Heart left ventricle (tissue), 16 donors: ENCODE measurements around the gene SH3GL3. TPM values are rescaled to one million over a fixed set of nuclear protein-coding genes. Genes with fewer than 3 reads are reported as not detected.

ENCODE experiments used
- ATAC-seq, 4 donors: fragments of 200-7000 bp; cut with Tn5 transposase; one replicate each; pipeline ENCODE4 v1.9.1; 2020 to 2022; ENCODE audit warnings: moderate library complexity in 4 of 4, mild to moderate bottlenecking in 3 of 4, moderate number of reproducible peaks in 1 of 4
- DNase-seq, 5 donors: peaks; one replicate each; pipeline ENCODE4 v3.0.0-alpha.2; 2020
- H3K27ac ChIP-seq, 12 donors: fragments of 200-600 bp; sonication (generic) in 4 of 12; one replicate each; pipeline versions ENCODE4 v1.5.0 to v1.8.0; 2016 to 2022; ENCODE audit warnings: mild to moderate bottlenecking in 2 of 12
- H3K27me3 ChIP-seq, 9 donors: fragments of 200-600 bp; sonication (generic) in 2 of 9; one replicate each; pipeline versions ENCODE4 v1.5.1 to v1.8.0; 2016 to 2022; ENCODE audit warnings: mild to moderate bottlenecking in 3 of 9
- H3K36me3 ChIP-seq, 9 donors: fragments of 200-600 bp; sonication (generic) in 2 of 9; one replicate each; pipeline versions ENCODE4 v1.5.0 to v1.8.0; 2018 to 2022; ENCODE audit warnings: mild to moderate bottlenecking in 2 of 9
- H3K4me1 ChIP-seq, 12 donors: fragments of 200-600 bp; sonication (generic) in 4 of 12; one replicate each; pipeline versions ENCODE4 v1.5.0 to v1.8.0; 2016 to 2022; ENCODE audit warnings: mild to moderate bottlenecking in 3 of 12
- H3K4me3 ChIP-seq, 12 donors: fragments of 200-600 bp; sonication (generic) in 4 of 12; one replicate each; pipeline versions ENCODE4 v1.5.0 to v1.8.0; 2017 to 2022; ENCODE audit warnings: mild to moderate bottlenecking in 9 of 12, moderate library complexity in 4 of 12
- H3K9me3 ChIP-seq, 12 donors: fragments of 200-600 bp; sonication (generic) in 4 of 12; one replicate each; pipeline versions ENCODE4 v1.5.0 to v1.8.0; 2016 to 2022; ENCODE audit warnings: mild to moderate bottlenecking in 1 of 12
- CTCF ChIP-seq, 12 donors: fragments of 200-600 bp; sonication (generic) in 4 of 12; IDR thresholded peaks; one replicate each; pipeline versions ENCODE4 v1.5.0 to v1.8.0; 2018 to 2022; ENCODE audit warnings: antibody characterized with exemption in 12 of 12, mild to moderate bottlenecking in 5 of 12
- POLR2A ChIP-seq, 2 donors: fragments of 450-650 bp; IDR thresholded peaks; one replicate each; pipeline ENCODE4 v1.6.1; 2017; ENCODE audit warnings: antibody characterized with exemption in 2 of 2, mild to moderate bottlenecking in 2 of 2, moderate library complexity in 2 of 2
- WGBS, 4 donors: extraction: QIAGEN DNeasy Blood & Tissue Kit in 2 of 4; methylation state at CpG; one replicate each; pipeline versions ENCODE4 v1.1.5 to v1.1.7; 2013 to 2018; 5-methylcytosine and 5-hydroxymethylcytosine counted together
- intact Hi-C, 10 donors: fragments of 100-400 bp; cut with DNase I; formaldehyde crosslinking; loops; one replicate each; pipeline versions ENCODE4 v1.11.1 to v1.14.2; 2022
- polyA plus RNA-seq, 2 donors: library from polyadenylated mRNA; stranded (reverse); fragments of 200-250 nt; gene quantifications; one replicate each; pipeline ENCODE4 v1.2.3, GENCODE V29; 2013
- total RNA-seq, 9 donors: library from RNA; depleted of rRNA in 2 of 9; stranded (reverse); fragments of >200 nt in 2 of 9; fragmentation: NEBNext Ultra II Directional in 3 of 9; extraction: Animal tissue kit (Norgen Biotek cat#: 25700) in 3 of 9; gene quantifications; one replicate each; pipeline versions ENCODE4 v1.1.0 to v1.2.4, GENCODE V29; 2016 to 2023
- donor health status: ischemic (EF 13 %, LVEDD 7.1; RV severe dilation, severe dysfunction).
- donor health status: healthy with polysubstance abuse.
- donor health status: DM: no; HTN: yes; CAD: no.
- donor health status: DM: no; HTN: no; CAD: no.
- donor health status: ischemic (EF 25% LVEDD 6.9; RV normal size, moderate dysfunction).
- donor health status: ischemic (EF 25% LVEDD 5.7; RV mildly dilated, moderate dysfunction).
- donor health status: healthy.
- donor health status: DM: yes; HTN: yes; CAD: no.
- donor health status: ischemic (EF 35%, LVEDD 5.7; RV mildly dilated, moderate dysfunction).
- donor health status: nonischemic (EF 11% LVEDD 7.7; RV severe dilation, severe dysfunction).
- donor health status: DM: yes; HTN: yes; CAD: no.
- donor health status: PGD.
- donor health status: ischemic (EF 29% LVEDD 5.4; RV normal size, mild dysfunction).
- donor health status: nonischemic (EF 23%, LVEDD 6.1; RV moderate dilation, normal function).

The SH3GL3 gene
- total and polyA plus RNA-seq, 11 donors: 0.91 TPM; not detected in 10

GRCh38 chr15:83653288-83653638 is 206.1 kb downstream of the SH3GL3 start:
- Histone ChIP-seq H3K36me3 (peaks cover 0 to 15% (median 0%) of the 10 kb centered on the region in 9 donors), H3K9me3 (no peaks in the 10 kb centered on the region), H3K27ac (peak overlapping the region; percentile 14 to 90 (median 82)), H3K27me3 (peaks cover 0 to 18% (median 0%) of the 10 kb centered on the region in 9 donors), H3K4me3 (peak overlapping the region in 10 of 12 donors; percentile 14 to 85 (median 69)), H3K4me1 (peaks cover 0 to 40% (median 9%) of the 10 kb centered on the region in 12 donors)
- intact Hi-C loops: loop anchor here in 4 of 10 donors (10.0 kb wide), 3 partner anchors 78 to 382 kb away; no protein-coding TSS in a partner anchor
- WGBS, 4 donors: 26 to 55% (median 36%) methylated on average over 9 to 18 of the region's 18 CpGs
- ATAC-seq (peak in 2 of 4 donors; percentile 9 to 35), DNase-seq (no peak)
- no peak for TF ChIP-seq CTCF (IDR thresholded peaks at IDR 0.05)
- no peak for TF ChIP-seq POLR2A (IDR thresholded peaks at IDR 0.05)

GRCh38 chr15:83653639-83654378 is 206.7 kb downstream of the SH3GL3 start, which contains the start of gene ADAMTSL3:
Gene ADAMTSL3, plus strand, starts transcription at chr15:83654123. Its CDS starts 1,639 bp downstream, at chr15:83655762.
- Histone ChIP-seq H3K4me3 (peak within 1 kb of the TSS; percentile 43 to 85 (median 68)), H3K27me3 (peaks cover 0 to 18% (median 0%) of the 10 kb centered on the region in 9 donors), H3K9me3 (no peaks in the 10 kb centered on the region), H3K4me1 (peaks cover 0 to 45% (median 11%) of the 10 kb centered on the region in 12 donors), H3K27ac (peak within 1 kb of the TSS; percentile 14 to 90 (median 82)), H3K36me3 (peaks cover 0 to 15% (median 0%) of the 10 kb centered on the region in 9 donors)
- intact Hi-C loops: loop anchor here in 4 of 10 donors (10.0 kb wide), 3 partner anchors 79 to 381 kb away; no protein-coding TSS in a partner anchor
- ATAC-seq (peak; percentile 3 to 81 (median 57)), DNase-seq (peak; percentile 84 to 92 (median 88))
- WGBS, 4 donors: 0 to 1% (median 1%) methylated on average over 19 to 105 of the region's 105 CpGs
- TF ChIP-seq POLR2A (IDR thresholded peaks at IDR 0.05): peak in 1 of 2 donors; percentile 29
- peak in 5 of 12 donors; percentile 6 to 31 (median 13) for TF ChIP-seq CTCF (IDR thresholded peaks at IDR 0.05)

- ATAC-seq: peak in 3 of 4 donors; percentile 36 to 67 (median 55)
- H3K4me1 ChIP-seq: peaks cover 0 to 53% (median 14%) of the 10 kb centered on the region in 12 donors
These were observed 207.5 kb downstream of the SH3GL3 start for GRCh38 chr15:83654379-83655236.

More at GRCh38 chr15:83654379-83655236, 207.5 kb downstream of the SH3GL3 start:
- intact Hi-C loops: loop anchor here in 5 of 10 donors (5.0 to 10.0 kb wide), 5 partner anchors 43 to 380 kb away; no protein-coding TSS in a partner anchor
- DNase-seq: peak; percentile 74 to 81 (median 77)
- peak overlapping the region; percentile 14 to 90 (median 82) for H3K27ac ChIP-seq
- peak overlapping the region; percentile 43 to 85 (median 68) for H3K4me3 ChIP-seq
- WGBS, 4 donors: 6 to 17% (median 11%) methylated on average over 32 to 67 of the region's 67 CpGs
- no peaks in the 10 kb centered on the region for H3K9me3 ChIP-seq
- peaks cover 0 to 15% (median 0%) of the 10 kb centered on the region in 9 donors for H3K36me3 ChIP-seq
- TF ChIP-seq CTCF (IDR thresholded peaks at IDR 0.05): peak in 5 of 12 donors; percentile 3 to 19 (median 13)
- TF ChIP-seq POLR2A (IDR thresholded peaks at IDR 0.05): no peak
- peaks cover 0 to 18% (median 0%) of the 10 kb centered on the region in 9 donors for H3K27me3 ChIP-seq
